Pancreas (tissue), 10 donors: ENCODE measurements around the gene NDUFAB1. TPM values are rescaled to one million over a fixed set of nuclear protein-coding genes. Genes with fewer than 3 reads are reported as not detected.
"Not testable (repeated sequence)": the region's sequence is repeated elsewhere in the genome, so short reads cannot be mapped to it uniquely, and the experiment has no call there.

Source experiments
- ATAC-seq, 4 donors: fragments of 200-7000 bp; cut with Tn5 transposase; one replicate each; pipeline versions ENCODE4 v1.8.0 to v1.9.1; 2020; ENCODE audit warnings: mild to moderate bottlenecking in 4 of 4, moderate library complexity in 4 of 4
- DNase-seq, 6 donors: peaks; one replicate each; pipeline ENCODE4 v3.0.0-alpha.2; 2020
- FAIRE-seq: peaks from 2 replicates; lab custom pipeline; 2012; peaks lifted over from hg19 to GRCh38; lab: Jason Lieb, UNC
- H3K27ac ChIP-seq, 4 donors: fragments of 200-600 bp; sonication (generic); 1 replicate in 3 of 4; 2 replicates in 1 of 4; pipeline versions ENCODE4 v1.5.0 to v1.8.0; 2020
- H3K27me3 ChIP-seq, 4 donors: fragments of 200-600 bp; one replicate each; pipeline ENCODE4 v1.8.0; 2021
- H3K36me3 ChIP-seq, 3 donors: fragments of 200-600 bp; sonication (generic) in 1 of 3; one replicate each; pipeline versions ENCODE4 v1.5.0 to v1.8.0; 2020 to 2021
- H3K4me1 ChIP-seq, 3 donors: fragments of 200-600 bp; one replicate each; pipeline ENCODE4 v1.8.0; 2021
- H3K4me3 ChIP-seq, 4 donors: fragments of 200-600 bp; sonication (generic) in 2 of 4; one replicate each; pipeline versions ENCODE4 v1.5.0 to v1.8.0; 2020 to 2021
- H3K9me3 ChIP-seq, 4 donors: fragments of 200-600 bp; one replicate each; pipeline ENCODE4 v1.8.0; 2021
- CTCF ChIP-seq, 4 donors: fragments of 200-600 bp; sonication (generic) in 3 of 4; IDR thresholded peaks; one replicate each; pipeline versions ENCODE4 v1.5.0 to v1.8.0; 2021; ENCODE audit warnings: antibody characterized with exemption in 4 of 4
- WGBS, 2 donors: extraction: QIAGEN DNeasy Blood & Tissue Kit; methylation state at CpG; one replicate each; pipeline ENCODE4 v1.1.7; 2013; 5-methylcytosine and 5-hydroxymethylcytosine counted together
- intact Hi-C, 3 donors: fragments of 100-400 bp; cut with DNase I; formaldehyde crosslinking; loops; one replicate each; pipeline versions ENCODE4 v1.11.1 to v1.14.2; 2022
- polyA plus RNA-seq, 2 donors: library from polyadenylated mRNA; stranded (reverse); fragments of 200-250 nt; gene quantifications; one replicate each; pipeline ENCODE4 v1.2.3, GENCODE V29; 2013
- total RNA-seq, 6 donors: library from RNA; stranded (reverse); fragmentation: NEBNext Ultra II Directional in 4 of 6; extraction: Animal tissue kit (Norgen Biotek cat#: 25700) in 4 of 6; gene quantifications; one replicate each; pipeline versions ENCODE4 v1.2.1 to v1.2.4, GENCODE V29; 2021 to 2023
- donor health status: healthy with polysubstance abuse.
- donor health status: DM: no; HTN: no; CAD: no; lungs with moderate emphysema.
- donor health status: DM: no; HTN: no; CAD: no.
- donor health status: control.
- donor health status: control.
- donor health status: Bipolar disorder and iron deficiency.
- donor health status: DM: yes; HTN: yes; CAD: no.
- donor health status: DM: no; HTN: no; CAD: no.
- donor health status: DM: no; HTN: no; CAD: no.
- donor health status: DM: yes; HTN: yes; CAD: no.

The NDUFAB1 gene
- total and polyA plus RNA-seq, 8 donors, result 19.2 to 82.3 (median 31.4) TPM

- Histone ChIP-seq H3K9me3 (no peaks in the 10 kb centered on the region), H3K36me3 (peaks cover 0 to 14% (median 0%) of the 10 kb centered on the region in 3 donors), H3K4me3 (no peak overlapping the region), H3K27me3 (no peaks in the 10 kb centered on the region), H3K27ac (no peak overlapping the region), H3K4me1 (peaks cover 0 to 10% (median 7%) of the 10 kb centered on the region in 3 donors)
- TF ChIP-seq CTCF (IDR thresholded peaks at IDR 0.05), result no peak
- intact Hi-C loops, result no loop called here
- no peak for FAIRE-seq
- no peak for DNase-seq
- no peak for ATAC-seq
Observed at GRCh38 chr16:23635958-23636357, 39.8 kb upstream of the NDUFAB1 start.

DNA sequence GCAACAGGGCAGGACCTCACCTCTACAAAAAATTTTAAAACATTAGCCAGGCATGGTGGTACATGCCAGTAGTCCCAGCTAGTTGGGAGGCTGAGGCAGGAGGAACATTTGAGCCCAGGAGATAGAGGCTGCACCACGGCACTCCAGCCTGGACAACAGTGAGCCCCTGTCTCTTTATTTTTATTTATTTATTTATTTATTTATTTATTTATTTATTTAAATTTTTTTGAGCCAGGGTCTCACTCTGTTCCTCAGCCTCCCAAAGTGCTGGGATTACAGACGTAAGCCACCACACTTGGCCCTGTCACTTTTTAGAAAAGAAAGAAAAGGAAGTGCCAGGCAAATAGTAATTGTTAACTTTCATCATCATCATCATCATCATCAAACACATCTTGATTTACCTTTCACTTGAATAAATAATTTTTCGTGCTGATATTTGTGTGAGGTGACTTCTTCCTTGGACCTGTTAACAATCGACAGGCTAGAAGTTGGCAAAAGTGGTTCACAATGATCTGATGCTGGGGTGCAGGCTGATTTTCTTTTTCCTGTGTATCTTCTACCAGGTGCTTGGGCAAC is 38.4 kb upstream of the NDUFAB1 start:
- Histone ChIP-seq H3K36me3 (peaks cover 0 to 18% (median 4%) of the 10 kb centered on the region in 3 donors), H3K4me3 (no peak overlapping the region), H3K27ac (no peak overlapping the region), H3K9me3 (no peaks in the 10 kb centered on the region), H3K27me3 (no peaks in the 10 kb centered on the region), H3K4me1 (peaks cover 0 to under 1% (median 0%) of the 10 kb centered on the region in 3 donors)
- intact Hi-C loops, result no loop called here
- TF ChIP-seq CTCF (IDR thresholded peaks at IDR 0.05), result no peak
- ATAC-seq, result no peak
- DNase-seq, result no peak
- WGBS, 2 donors, result 91 to 94% methylated on average over 4 of the region's 4 CpGs
- FAIRE-seq, result no peak

DNA sequence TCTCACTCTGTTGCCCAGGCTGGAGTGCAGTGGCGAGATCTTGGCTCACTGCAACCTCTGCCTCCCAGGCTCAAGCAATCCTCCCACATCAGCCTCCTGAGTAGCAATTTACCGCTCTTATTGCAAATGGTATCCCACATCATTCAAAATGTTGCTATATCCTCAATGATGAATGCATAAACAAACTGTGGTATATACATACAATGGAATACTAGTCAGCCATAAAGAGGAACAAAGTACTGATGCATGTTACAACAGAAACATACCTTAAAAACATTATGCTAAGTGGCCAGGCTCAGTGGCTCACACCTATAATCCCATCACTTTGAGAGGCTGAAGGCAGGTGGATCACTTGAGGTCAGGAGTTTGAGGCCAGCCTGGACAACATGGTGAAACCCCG is 35.8 kb upstream of the NDUFAB1 start:
- H3K27me3 ChIP-seq, H3K27ac ChIP-seq, FAIRE-seq, DNase-seq, H3K4me1 ChIP-seq, intact Hi-C loops, H3K4me3 ChIP-seq, ATAC-seq, H3K9me3 ChIP-seq: not testable (repeated sequence)
- H3K36me3 ChIP-seq, result peaks cover 0 to 20% (median 9%) of the 10 kb centered on the region in 3 donors
- WGBS, 2 donors, result 97 to 100% methylated on average over 3 of the region's 3 CpGs

DNA sequence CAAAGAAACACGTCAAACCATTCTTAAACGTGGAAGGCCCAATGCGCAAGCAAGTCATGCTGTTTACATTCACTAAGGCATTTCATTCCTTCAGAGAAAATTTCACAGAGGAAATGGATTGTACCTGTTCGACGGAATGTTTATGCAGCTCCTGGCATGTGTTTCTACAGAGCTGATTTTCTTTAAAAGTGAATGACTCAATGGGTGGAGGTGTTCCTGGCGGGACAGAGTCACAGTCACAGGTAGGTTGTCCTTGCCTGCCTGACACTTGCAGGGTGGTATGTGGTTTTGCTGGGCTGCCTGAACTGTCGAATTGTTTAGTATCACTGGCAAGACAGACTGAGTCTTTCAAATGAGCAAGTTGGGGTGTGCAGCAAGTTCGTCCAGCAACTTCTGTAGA is 33.4 kb upstream of the NDUFAB1 start:
- no peak for FAIRE-seq
- peak in 1 of 4 donors; percentile 37 for ATAC-seq
- Histone ChIP-seq H3K36me3 (peaks cover 0 to 18% (median 6%) of the 10 kb centered on the region in 3 donors), H3K27me3 (no peaks in the 10 kb centered on the region), H3K27ac (no peak overlapping the region), H3K9me3 (no peaks in the 10 kb centered on the region), H3K4me1 (no peaks in the 10 kb centered on the region), H3K4me3 (no peak overlapping the region)
- 90% methylated on average over 8 of the region's 8 CpGs for WGBS, 2 donors
- intact Hi-C loops, result no loop called here
- DNase-seq, result no peak
- TF ChIP-seq CTCF (IDR thresholded peaks at IDR 0.05), result no peak

DNA sequence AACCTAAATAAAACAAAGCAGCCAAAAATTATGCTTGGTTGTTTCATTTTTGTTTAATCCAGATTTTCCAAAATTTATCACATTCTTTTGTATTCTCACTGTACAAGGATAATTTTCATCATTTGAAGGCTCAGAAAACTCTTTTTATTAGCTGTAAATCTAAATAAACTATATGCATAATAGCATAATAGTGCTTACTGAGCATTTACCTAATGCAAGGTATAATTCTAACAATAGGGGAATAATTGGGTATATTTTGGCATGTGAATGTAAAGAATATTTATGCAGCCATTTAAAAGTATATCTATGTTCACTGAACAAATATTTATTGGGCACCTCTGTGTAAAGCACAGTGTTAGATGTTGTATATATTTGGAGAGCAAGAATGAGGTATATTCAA is 28.0 kb upstream of the NDUFAB1 start:
- Histone ChIP-seq H3K4me1 (no peaks in the 10 kb centered on the region), H3K4me3 (no peak overlapping the region), H3K27ac (no peak overlapping the region), H3K36me3 (peaks cover 0 to 44% (median 11%) of the 10 kb centered on the region in 3 donors), H3K9me3 (no peaks in the 10 kb centered on the region), H3K27me3 (no peaks in the 10 kb centered on the region)
- intact Hi-C loops, result no loop called here
- ATAC-seq, result no peak
- FAIRE-seq, result no peak
- DNase-seq, result no peak
- TF ChIP-seq CTCF (IDR thresholded peaks at IDR 0.05), result no peak
